ENCODE measurements around the gene CCT2. TPM values are rescaled to one million over a fixed set of nuclear protein-coding genes. Genes with fewer than 3 reads are reported as not detected.

The CCT2 gene
- total and polyA plus RNA-seq, 8 donors: 41.6 to 69.1 (median 61.6) TPM

GRCh38 chr12:69555461-69555860, 29.8 kb upstream of the CCT2 start:
- Histone ChIP-seq H3K4me1 (peaks cover 0 to 9% (median 0%) of the 10 kb centered on the region in 3 donors), H3K4me3 (no peak overlapping the region), H3K27ac (no peak overlapping the region), H3K9me3 (no peaks in the 10 kb centered on the region), H3K27me3 (no peaks in the 10 kb centered on the region), H3K36me3 (no peaks in the 10 kb centered on the region)
- TF ChIP-seq CTCF (IDR thresholded peaks at IDR 0.05): no peak
- FAIRE-seq (no peak), DNase-seq (no peak), ATAC-seq (no peak)
- intact Hi-C loops (cut with DNase I): no loop called here
- 84 to 85% methylated on average over 6 of the region's 6 CpGs for WGBS, 2 donors

GRCh38 chr12:69556383-69556782, 28.9 kb upstream of the CCT2 start:
- Histone ChIP-seq H3K9me3 (no peaks in the 10 kb centered on the region), H3K27ac (no peak overlapping the region), H3K4me1 (peaks cover 0 to 9% (median 0%) of the 10 kb centered on the region in 3 donors), H3K27me3 (no peaks in the 10 kb centered on the region), H3K36me3 (no peaks in the 10 kb centered on the region), H3K4me3 (no peak overlapping the region)
- TF ChIP-seq CTCF (IDR thresholded peaks at IDR 0.05): no peak
- FAIRE-seq: peak; percentile 41
- 80 to 85% methylated on average over 9 of the region's 9 CpGs for WGBS, 2 donors
- no peak for DNase-seq
- ATAC-seq: no peak
- intact Hi-C loops (cut with DNase I): no loop called here

- TF ChIP-seq CTCF (IDR thresholded peaks at IDR 0.05): no peak
- H3K9me3 ChIP-seq: no peaks in the 10 kb centered on the region
- H3K36me3 ChIP-seq: peaks cover 0 to 12% (median 0%) of the 10 kb centered on the region in 3 donors
- DNase-seq (no peak), FAIRE-seq (no peak), ATAC-seq (no peak)
- no peaks in the 10 kb centered on the region for H3K27me3 ChIP-seq
- intact Hi-C loops (cut with DNase I): loop anchor here in 1 of 3 donors (10.0 kb wide), 1 partner anchor 268 kb away; no protein-coding TSS in a partner anchor
- H3K4me1 ChIP-seq: no peaks in the 10 kb centered on the region
- no peak overlapping the region for H3K4me3 ChIP-seq
- no peak overlapping the region for H3K27ac ChIP-seq
- 96 to 97% methylated on average over 2 of the region's 2 CpGs for WGBS, 2 donors
Measured at GRCh38 chr12:69563166-69563762, 22.0 kb upstream of the CCT2 start.

- no peak for ATAC-seq
- Histone ChIP-seq H3K9me3 (no peaks in the 10 kb centered on the region), H3K4me1 (peaks cover 0 to 11% (median 10%) of the 10 kb centered on the region in 3 donors), H3K4me3 (no peak overlapping the region), H3K27ac (no peak overlapping the region), H3K27me3 (no peaks in the 10 kb centered on the region), H3K36me3 (peaks cover 0 to 12% (median 0%) of the 10 kb centered on the region in 3 donors)
- WGBS, 2 donors: 79 to 85% methylated on average over 3 of the region's 3 CpGs
- no peak for TF ChIP-seq CTCF (IDR thresholded peaks at IDR 0.05)
- intact Hi-C loops (cut with DNase I): loop anchor here in 1 of 3 donors (10.0 kb wide), 1 partner anchor 272 kb away; no protein-coding TSS in a partner anchor
- FAIRE-seq: no peak
- DNase-seq: no peak
Measured at GRCh38 chr12:69566603-69567002, 18.7 kb upstream of the CCT2 start.

- H3K9me3 ChIP-seq: no peaks in the 10 kb centered on the region
- FAIRE-seq: no peak
- WGBS, 2 donors: 55 to 69% methylated on average over 4 of the region's 4 CpGs
Measured at GRCh38 chr12:69569236-69569635, 16.0 kb upstream of the CCT2 start.

More at GRCh38 chr12:69569236-69569635, 16.0 kb upstream of the CCT2 start:
- DNase-seq (no peak), ATAC-seq (peak in 1 of 4 donors; percentile 15)
- Histone ChIP-seq H3K27me3 (no peaks in the 10 kb centered on the region), H3K27ac (no peak overlapping the region), H3K36me3 (peaks cover 0 to 17% (median 3%) of the 10 kb centered on the region in 3 donors), H3K4me3 (no peak overlapping the region), H3K4me1 (peaks cover 0 to 11% (median 10%) of the 10 kb centered on the region in 3 donors)
- no peak for TF ChIP-seq CTCF (IDR thresholded peaks at IDR 0.05)
- intact Hi-C loops (cut with DNase I): loop anchor here in 1 of 3 donors (10.0 kb wide), 1 partner anchor 274 kb away; no protein-coding TSS in a partner anchor
